Endothelial cell of umbilical vein (primary cell): ENCODE measurements around the gene RNASET2. TPM values are rescaled to one million over a fixed set of nuclear protein-coding genes. Genes with fewer than 3 reads are reported as not detected.

Experiments
- BruUV-seq: library from RNA; stranded (reverse); fragments of 400-500 nt; replicated peaks from 2 replicates; lab custom pipeline; 2021; lab: Mats Ljungman, UMichigan
- CTCF ChIA-PET: fragments of 300-600, 350-600 bp; sonication (Branson Sonifier 250); formaldehyde crosslinking; loops from one replicate; lab custom pipeline; 2021; ENCODE audit warnings: antibody characterized with exemption, inconsistent platforms; lab: Charles Lee
- POLR2A ChIA-PET: fragments of 300-600, 350-600 bp; sonication (Branson Sonifier 250); formaldehyde crosslinking; loops from one replicate; lab custom pipeline; 2021; ENCODE audit warnings: antibody characterized with exemption, inconsistent platforms; lab: Charles Lee
- DNase-seq: peaks from one replicate; pipeline ENCODE4 v3.0.0-alpha.2; 2011; ENCODE audit warnings: low read depth, low spot score
- FAIRE-seq: peaks from 2 replicates; lab custom pipeline; 2011; peaks lifted over from hg19 to GRCh38; lab: Jason Lieb, UNC
- H2AFZ ChIP-seq: 2 replicates; pipeline ENCODE4 v1.6.0; 2012; ENCODE audit warnings: low read depth, low read length, control low read depth, inconsistent platforms
- H3K27ac ChIP-seq: 2 replicates; pipeline ENCODE4 v1.5.1; 2011; ENCODE audit warnings: low read depth, mild to moderate bottlenecking, control low read depth, low read length, moderate library complexity; ENCODE audit not compliant: insufficient read depth
- H3K27me3 ChIP-seq, 2 experiments: 2 replicates each; pipeline versions ENCODE4 v1.6.0 to v1.6.1; 2011; ENCODE audit warnings: low read length in 2 of 2, mixed read lengths in 1 of 2; ENCODE audit not compliant: control insufficient read depth in 2 of 2, insufficient read depth in 2 of 2
- H3K36me3 ChIP-seq, 2 experiments: 2 replicates in 1 of 2; 3 replicates in 1 of 2; pipeline ENCODE4 v1.5.1; 2011; ENCODE audit warnings: low read length in 2 of 2, mild to moderate bottlenecking in 1 of 2, moderate library complexity in 1 of 2; ENCODE audit not compliant: control insufficient read depth in 2 of 2, insufficient read depth in 2 of 2; ENCODE audit errors: extremely low read depth in 1 of 2
- H3K4me1 ChIP-seq: 3 replicates; pipeline ENCODE4 v1.5.1; 2011; ENCODE audit warnings: mild to moderate bottlenecking, low read length; ENCODE audit not compliant: control insufficient read depth, insufficient read depth; ENCODE audit errors: extremely low read depth
- H3K4me2 ChIP-seq: 2 replicates; pipeline ENCODE4 v1.6.1; 2011; ENCODE audit warnings: low read length, control low read depth, mixed read lengths; ENCODE audit not compliant: insufficient read depth
- H3K4me3 ChIP-seq, 3 experiments: fragments of 200-600 bp in 1 of 3; sonication (generic), shearing (Covaris generic) in 1 of 3; replicated peaks in 1 of 3; 2 replicates each; pipeline ENCODE4 v1.5.1; 2011 to 2016; ENCODE audit warnings: control low read depth in 3 of 3, low read length in 3 of 3, mild to moderate bottlenecking in 2 of 3, inconsistent platforms in 1 of 3, low read depth in 1 of 3, moderate library complexity in 1 of 3; ENCODE audit not compliant: insufficient read depth in 1 of 3
- H3K79me2 ChIP-seq: 2 replicates; pipeline ENCODE4 v1.6.0; 2012; ENCODE audit warnings: low read length, inconsistent platforms; ENCODE audit not compliant: control insufficient read depth, insufficient read depth
- H3K9ac ChIP-seq: replicated peaks from 2 replicates; pipeline ENCODE3; 2011; ENCODE audit warnings: low read length, control low read depth; ENCODE audit not compliant: insufficient read depth; ENCODE audit errors: extremely low read depth
- H3K9me1 ChIP-seq: replicated peaks from 3 replicates; pipeline ENCODE4 v1.6.0; 2011; ENCODE audit warnings: mild to moderate bottlenecking, low read length; ENCODE audit not compliant: control insufficient read depth, insufficient read depth; ENCODE audit errors: extremely low read depth
- H3K9me3 ChIP-seq: replicated peaks from 2 replicates; pipeline ENCODE4 v1.5.1; 2012; ENCODE audit warnings: low read length, inconsistent platforms; ENCODE audit not compliant: control insufficient read depth, insufficient read depth
- H4K20me1 ChIP-seq: replicated peaks from 2 replicates; pipeline ENCODE3; 2011; ENCODE audit warnings: mild to moderate bottlenecking, low read length; ENCODE audit not compliant: control insufficient read depth, insufficient read depth; ENCODE audit errors: extremely low read depth
- EZH2 ChIP-seq: IDR thresholded peaks from 2 replicates; pipeline ENCODE4 v1.6.1; 2012; ENCODE audit warnings: borderline replicate concordance, low read depth, mild to moderate bottlenecking, moderate library complexity, low read length, inconsistent platforms; ENCODE audit not compliant: severe bottlenecking
- FOS ChIP-seq: IDR thresholded peaks from 2 replicates; pipeline ENCODE4 v1.6.1; 2011; ENCODE audit warnings: mild to moderate bottlenecking, low read length, moderate library complexity, borderline replicate concordance; ENCODE audit not compliant: insufficient read depth
- GATA2 ChIP-seq: IDR thresholded peaks from 2 replicates; pipeline ENCODE4 v1.7.0; 2011; ENCODE audit warnings: low read depth, mild to moderate bottlenecking, moderate library complexity, mixed read lengths, low read length; ENCODE audit not compliant: insufficient read length, insufficient read depth
- JUN ChIP-seq: IDR thresholded peaks from 2 replicates; pipeline ENCODE4 v1.6.1; 2011; ENCODE audit warnings: borderline replicate concordance, low read depth; ENCODE audit not compliant: insufficient read length, insufficient read depth
- MYC ChIP-seq: IDR thresholded peaks from one replicate; pipeline ENCODE4 v1.6.1; 2011; ENCODE audit warnings: mild to moderate bottlenecking, low read depth, low read length
- POLR2A ChIP-seq: IDR thresholded peaks from 2 replicates; pipeline ENCODE4 v1.6.1; 2012; ENCODE audit warnings: low read depth, mild to moderate bottlenecking, control low read depth, low read length
- POLR2AphosphoS5 ChIP-seq: IDR thresholded peaks from 2 replicates; pipeline ENCODE4 v1.6.1; 2012; ENCODE audit warnings: low read depth, mild to moderate bottlenecking, control low read depth, low read length, moderate library complexity; ENCODE audit not compliant: insufficient read depth
- dilution Hi-C: fragments of 300-500 bp; cut with MboI; formaldehyde crosslinking; loops from one replicate; pipeline ENCODE4 v1.15.0; 2019; ENCODE audit warnings: low sequenced_read_pairs; ENCODE audit not compliant: extremely low pct_ligation_motif_present
- intact Hi-C: fragments of 100-400 bp; cut with micrococcal nuclease; formaldehyde crosslinking; loops from one replicate; pipeline ENCODE4 v1.10.0; 2022
- polyA plus RNA-seq, 4 experiments: library from polyadenylated mRNA; depleted of rRNA in 3 of 4; stranded (reverse) in 3 of 4; unstranded in 1 of 4; fragments of >200 nt; gene quantifications; 2 replicates each; pipeline versions ENCODE4 v1.2.1 to v1.2.3, GENCODE V29; 2011 to 2012; ENCODE audit warnings: missing spikeins in 1 of 4
- total RNA-seq: library from RNA; stranded (reverse); gene quantifications from 2 replicates; pipeline ENCODE4 v1.2.3, GENCODE V29; 2021
- TF ChIP-seq, protein P1 (sequence below), 2 donors: IDR thresholded peaks; 1 replicate in 1 of 2; 2 replicates in 1 of 2; pipeline ENCODE4 v1.5.1; 2011; ENCODE audit warnings: low read length in 2 of 2, mild to moderate bottlenecking in 2 of 2, moderate library complexity in 2 of 2, control low read depth in 1 of 2, inconsistent platforms in 1 of 2, low read depth in 1 of 2; ENCODE audit not compliant: insufficient read depth in 1 of 2; ENCODE audit errors: extremely low read depth in 1 of 2
- TF ChIP-seq, protein P2 (sequence below): IDR thresholded peaks from 2 replicates; pipeline ENCODE4 v1.6.1; 2011; ENCODE audit not compliant: insufficient read depth, insufficient read length

RNASET2 gene
- total and polyA plus RNA-seq, 2 donors (not counting 3 experiments of a cell fraction or from before 2014, with no cell fraction given), result 10.7 to 11.4 TPM

DNA sequence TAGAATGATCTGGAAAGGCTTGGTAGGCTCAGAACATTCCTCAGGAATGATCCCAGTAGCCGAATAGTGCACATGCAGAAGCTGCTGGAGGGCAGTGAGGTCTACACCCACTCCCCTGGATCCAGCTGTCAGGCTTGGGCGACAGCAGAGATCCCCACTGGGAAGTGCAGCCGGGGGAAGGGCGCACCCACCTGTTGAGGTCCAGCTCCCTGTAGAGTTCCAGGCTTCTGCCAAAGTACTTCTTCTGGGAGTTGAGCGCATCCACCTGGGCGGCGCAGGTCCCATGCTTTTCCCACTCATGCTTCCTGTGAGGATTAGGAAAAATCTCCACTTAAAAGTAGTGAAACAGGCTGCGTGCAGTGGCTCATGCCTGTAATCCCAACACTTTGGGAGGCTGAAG is 17.6 kb downstream of the RNASET2 start:
- ChIA-PET POLR2A (no interaction called here), CTCF (interaction anchor here (2.1 kb wide), 1 partner anchor 13 kb away, joined by 7 read pairs; no protein-coding TSS in a partner anchor)
- Histone ChIP-seq H3K4me1 (no peaks in the 10 kb centered on the region), H2AFZ (no peak overlapping the region), H3K4me3 (no peak overlapping the region), H3K36me3 (no peaks in the 10 kb centered on the region), H3K9me1 (no peaks in the 10 kb centered on the region), H4K20me1 (no peaks in the 10 kb centered on the region), H3K27ac (no peak overlapping the region), H3K79me2 (no peaks in the 10 kb centered on the region), H3K4me2 (no peak overlapping the region), H3K9ac (no peak overlapping the region), H3K9me3 (no peaks in the 10 kb centered on the region), H3K27me3 (no peaks in the 10 kb centered on the region)
- intact Hi-C loops (no loop called here), dilution Hi-C loops (no loop called here)
- DNase-seq (no peak), FAIRE-seq (no peak)
- BruUV-seq, result no TSS peak
- TF ChIP-seq GATA2 (no peak), EZH2 (no peak), FOS (no peak), JUN (no peak), POLR2A (no peak), POLR2AphosphoS5 (no peak), MYC (no peak)
- TF ChIP-seq, protein P1, sequence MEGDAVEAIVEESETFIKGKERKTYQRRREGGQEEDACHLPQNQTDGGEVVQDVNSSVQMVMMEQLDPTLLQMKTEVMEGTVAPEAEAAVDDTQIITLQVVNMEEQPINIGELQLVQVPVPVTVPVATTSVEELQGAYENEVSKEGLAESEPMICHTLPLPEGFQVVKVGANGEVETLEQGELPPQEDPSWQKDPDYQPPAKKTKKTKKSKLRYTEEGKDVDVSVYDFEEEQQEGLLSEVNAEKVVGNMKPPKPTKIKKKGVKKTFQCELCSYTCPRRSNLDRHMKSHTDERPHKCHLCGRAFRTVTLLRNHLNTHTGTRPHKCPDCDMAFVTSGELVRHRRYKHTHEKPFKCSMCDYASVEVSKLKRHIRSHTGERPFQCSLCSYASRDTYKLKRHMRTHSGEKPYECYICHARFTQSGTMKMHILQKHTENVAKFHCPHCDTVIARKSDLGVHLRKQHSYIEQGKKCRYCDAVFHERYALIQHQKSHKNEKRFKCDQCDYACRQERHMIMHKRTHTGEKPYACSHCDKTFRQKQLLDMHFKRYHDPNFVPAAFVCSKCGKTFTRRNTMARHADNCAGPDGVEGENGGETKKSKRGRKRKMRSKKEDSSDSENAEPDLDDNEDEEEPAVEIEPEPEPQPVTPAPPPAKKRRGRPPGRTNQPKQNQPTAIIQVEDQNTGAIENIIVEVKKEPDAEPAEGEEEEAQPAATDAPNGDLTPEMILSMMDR (IDR thresholded peaks at IDR 0.05; ENCODE audit: extremely low read depth in 1 of 2, insufficient read depth in 1 of 2, low read depth in 1 of 2, low read length in 2 of 2), result no peak
- TF ChIP-seq, protein P2, sequence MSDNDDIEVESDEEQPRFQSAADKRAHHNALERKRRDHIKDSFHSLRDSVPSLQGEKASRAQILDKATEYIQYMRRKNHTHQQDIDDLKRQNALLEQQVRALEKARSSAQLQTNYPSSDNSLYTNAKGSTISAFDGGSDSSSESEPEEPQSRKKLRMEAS, result no peak
